A549 treated with dexamethasone at 1 μM for 4 hours (cell line): Measurements from ENCODE around the gene RNF152. TPM values are rescaled to one million over a fixed set of nuclear protein-coding genes. Genes with fewer than 3 reads are reported as not detected.

ENCODE experiments used
- total RNA-seq: library from RNA; stranded (reverse); fragments of 200-300 nt; extraction: Qiagen RNA extraction; gene quantifications from 5 replicates; pipeline ENCODE4 v1.2.3, GENCODE V29; 2022

Gene RNF152, protein sequence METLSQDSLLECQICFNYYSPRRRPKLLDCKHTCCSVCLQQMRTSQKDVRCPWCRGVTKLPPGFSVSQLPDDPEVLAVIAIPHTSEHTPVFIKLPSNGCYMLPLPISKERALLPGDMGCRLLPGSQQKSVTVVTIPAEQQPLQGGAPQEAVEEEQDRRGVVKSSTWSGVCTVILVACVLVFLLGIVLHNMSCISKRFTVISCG
- 0.07 to 0.20 TPM (median 0.11 TPM) in 5 replicates for total RNA-seq

GRCh38 chr18:61892683-61893308, at the start of gene RNF152:
Gene RNF152 (minus strand): TSS chr18:61893007. CDS start chr18:61816463, 76,544 bp downstream.

